ENCODE data around the gene KDELR3. TPM values are rescaled to one million over a fixed set of nuclear protein-coding genes. Genes with fewer than 3 reads are reported as not detected.

The KDELR3 gene
- total RNA-seq, 1 experiment from 2014 or later = 11.6 TPM

GRCh38 chr22:38510416-38510970, 42.6 kb downstream of the KDELR3 start:
- H3K27me3 ChIP-seq (ENCODE audit: control insufficient read depth, insufficient read depth, low read length) = no peaks in the 10 kb centered on the region
- no peak for DNase-seq (ENCODE audit: low read depth, low spot score)
- no TSS peak for BruUV-seq (replicated peaks)
- in situ Hi-C loops (cut with HindIII; ENCODE audit: low pct_unique_long_range_greater_than_20kb, low sequenced_read_pairs) (no loop called here), intact Hi-C loops (cut with micrococcal nuclease; ENCODE audit: unreplicated experiment) (no loop called here)
- ATAC-seq = no peak
- CTCF ChIA-PET = no interaction called here
- TF ChIP-seq TCF7L2 (IDR thresholded peaks at IDR 0.05; ENCODE audit: low read depth, low read length) (no peak), SIN3A (IDR thresholded peaks at IDR 0.05; ENCODE audit: borderline replicate concordance, insufficient read depth, low read depth, low read length) (no peak), CTCF (IDR thresholded peaks at IDR 0.05) (no peak), REST (IDR thresholded peaks at IDR 0.05; ENCODE audit: insufficient read depth in 1 of 2, low read depth in 2 of 2, low read length in 1 of 2) (no peak), POLR2AphosphoS5 (IDR thresholded peaks at IDR 0.05; ENCODE audit: low read depth, low read length) (no peak)
- no peak overlapping the region for H3K27ac ChIP-seq (ENCODE audit: low read length)
- peaks cover 4% of the 10 kb centered on the region; the same call in 1 of the 2 replicates for H3K4me1 ChIP-seq (ENCODE audit: control insufficient read depth, insufficient read depth, low read length)
- no peaks in the 10 kb centered on the region for H3K9me3 ChIP-seq (ENCODE audit: control insufficient read depth, insufficient read depth, low read depth, low read length)
- H3K4me3 ChIP-seq (ENCODE audit: low read depth in 2 of 2, low read length in 2 of 2) = no peak overlapping the region
- no peaks in the 10 kb centered on the region; the same call in 1 of the 2 replicates for H3K36me3 ChIP-seq (ENCODE audit: control insufficient read depth, insufficient read depth, low read length)
- POLR2A ChIA-PET = no interaction called here

- Histone ChIP-seq H3K4me3 (ENCODE audit: low read depth in 2 of 2, low read length in 2 of 2) (no peak overlapping the region), H3K27me3 (ENCODE audit: control insufficient read depth, insufficient read depth, low read length) (no peaks in the 10 kb centered on the region), H3K4me1 (ENCODE audit: control insufficient read depth, insufficient read depth, low read length) (no peaks in the 10 kb centered on the region), H3K9me3 (ENCODE audit: control insufficient read depth, insufficient read depth, low read depth, low read length) (no peaks in the 10 kb centered on the region), H3K27ac (ENCODE audit: low read length) (no peak overlapping the region), H3K36me3 (ENCODE audit: control insufficient read depth, insufficient read depth, low read length) (no peaks in the 10 kb centered on the region)
- intact Hi-C loops (cut with micrococcal nuclease; ENCODE audit: unreplicated experiment) (no loop called here), in situ Hi-C loops (cut with HindIII; ENCODE audit: low pct_unique_long_range_greater_than_20kb, low sequenced_read_pairs) (no loop called here)
- no TSS peak for BruUV-seq (replicated peaks)
- POLR2A ChIA-PET = no interaction called here
- no peak for DNase-seq (ENCODE audit: low read depth, low spot score)
- peak; percentile 77 for ATAC-seq
- CTCF ChIA-PET = no interaction called here
- TF ChIP-seq SIN3A (IDR thresholded peaks at IDR 0.05; ENCODE audit: borderline replicate concordance, insufficient read depth, low read depth, low read length) = no peak
- TF ChIP-seq CTCF (IDR thresholded peaks at IDR 0.05) = no peak; the same call in 1 of the 2 replicates
- no peak for TF ChIP-seq REST (IDR thresholded peaks at IDR 0.05; ENCODE audit: insufficient read depth in 1 of 2, low read depth in 2 of 2, low read length in 1 of 2)
- no peak for TF ChIP-seq TCF7L2 (IDR thresholded peaks at IDR 0.05; ENCODE audit: low read depth, low read length)
- TF ChIP-seq POLR2AphosphoS5 (IDR thresholded peaks at IDR 0.05; ENCODE audit: low read depth, low read length) = no peak
Measured at GRCh38 chr22:38513063-38513462, 45.2 kb downstream of the KDELR3 start.

Data from Panc1 (cell line).